ENCODE results near the gene STAT3.

STAT3 gene

DNA sequence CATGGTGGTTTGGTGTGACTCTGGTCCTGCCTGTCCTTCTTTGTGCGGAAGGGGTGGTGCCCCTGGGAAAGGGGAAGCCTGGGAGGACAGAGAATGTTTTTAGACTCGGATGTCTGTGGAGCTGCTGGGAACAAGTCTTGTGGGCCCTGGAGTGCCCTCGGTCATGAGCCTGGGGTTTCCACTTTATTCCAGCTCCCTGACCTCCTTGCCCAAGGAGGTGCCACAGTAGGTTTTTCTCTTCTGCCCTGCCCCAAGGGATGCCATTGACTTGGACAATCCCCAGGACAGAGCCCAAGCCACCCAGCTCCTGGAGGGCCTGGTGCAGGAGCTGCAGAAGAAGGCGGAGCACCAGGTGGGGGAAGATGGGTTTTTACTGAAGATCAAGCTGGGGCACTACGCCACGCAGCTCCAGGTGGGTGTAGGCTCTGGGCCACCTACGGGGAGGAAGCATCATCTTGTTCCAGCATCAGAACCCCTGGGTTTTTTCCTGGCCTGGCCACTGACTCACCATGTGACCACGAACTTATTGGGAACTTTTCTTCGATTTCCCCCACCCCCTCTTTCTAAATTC lies 98.5 kb downstream of the STAT3 start:
- DNase-seq = no peak

DNA sequence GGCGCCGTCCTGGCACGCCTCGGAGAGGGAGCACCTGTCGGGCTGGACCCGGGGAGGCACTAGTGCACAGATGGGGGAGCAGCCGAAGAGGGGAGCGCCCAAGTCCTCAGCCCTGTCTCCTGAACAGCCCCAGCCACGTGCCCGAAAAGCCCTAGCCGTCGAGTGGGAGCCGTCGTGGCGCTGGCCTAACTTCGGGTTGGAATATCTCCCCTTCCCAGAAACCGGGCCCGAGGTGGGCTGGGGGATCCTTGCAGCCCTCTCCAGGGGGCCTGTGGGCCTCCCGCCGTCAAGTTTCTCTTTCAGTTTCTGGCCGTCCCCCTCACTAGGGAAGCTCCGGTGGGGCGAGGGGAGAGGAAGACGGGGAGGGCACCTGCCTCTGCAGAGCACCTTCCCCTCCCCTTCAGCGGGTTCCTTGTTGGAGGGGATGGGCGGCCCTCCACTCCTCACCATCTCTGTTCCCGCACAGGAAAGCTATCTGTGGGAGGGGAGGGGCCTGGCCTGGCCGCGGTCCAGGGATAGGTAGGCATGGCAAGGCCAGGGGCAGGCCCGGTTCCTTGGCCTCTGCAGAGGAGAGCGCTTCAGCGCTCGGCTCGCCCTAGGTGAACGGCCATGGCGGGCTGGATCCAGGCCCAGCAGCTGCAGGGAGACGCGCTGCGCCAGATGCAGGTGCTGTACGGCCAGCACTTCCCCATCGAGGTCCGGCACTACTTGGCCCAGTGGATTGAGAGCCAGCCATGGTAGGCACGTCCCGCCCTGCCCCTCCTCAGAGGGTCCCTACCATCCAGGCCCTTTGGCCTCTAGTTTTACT lies 99.2 kb downstream of the STAT3 start:
- no peak for DNase-seq

DNA sequence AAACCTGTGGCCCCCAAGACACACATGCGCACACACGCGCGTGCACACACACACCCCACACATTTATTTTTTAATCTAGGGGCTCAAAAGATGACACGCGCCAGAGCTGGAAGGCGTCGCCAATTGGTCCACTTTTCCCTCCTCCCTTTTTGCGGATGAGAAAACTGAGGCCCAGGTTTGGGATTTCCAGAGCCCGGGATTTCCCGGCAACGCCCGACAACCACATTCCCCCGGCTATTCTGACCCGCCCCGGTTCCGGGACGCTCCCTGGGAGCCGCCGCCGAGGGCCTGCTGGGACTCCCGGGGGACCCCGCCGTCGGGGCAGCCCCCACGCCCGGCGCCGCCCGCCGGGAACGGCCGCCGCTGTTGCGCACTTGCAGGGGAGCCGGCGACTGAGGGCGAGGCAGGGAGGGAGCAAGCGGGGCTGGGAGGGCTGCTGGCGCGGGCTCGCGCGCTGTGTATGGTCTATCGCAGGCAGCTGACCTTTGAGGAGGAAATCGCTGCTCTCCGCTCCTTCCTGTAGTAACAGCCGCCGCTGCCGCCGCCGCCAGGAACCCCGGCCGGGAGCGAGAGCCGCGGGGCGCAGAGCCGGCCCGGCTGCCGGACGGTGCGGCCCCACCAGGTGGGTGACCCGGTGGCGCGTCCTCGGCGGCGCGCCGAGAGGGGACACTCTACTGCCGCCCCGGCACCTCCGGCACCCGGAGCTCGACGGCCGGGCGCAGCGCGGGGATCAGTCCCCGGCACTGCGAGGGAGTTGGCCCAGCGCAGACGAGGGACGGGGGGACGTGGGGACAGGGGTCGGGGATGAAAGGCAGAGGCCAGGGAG lies 100.1 kb downstream of the STAT3 start, which contains the start of gene STAT5A:
TSS of gene STAT5A (plus strand) at position 522 of the 826 bp plus-strand sequence. CDS start 914 bp downstream, outside the sequence.
- DNase-seq = no peak

DNA sequence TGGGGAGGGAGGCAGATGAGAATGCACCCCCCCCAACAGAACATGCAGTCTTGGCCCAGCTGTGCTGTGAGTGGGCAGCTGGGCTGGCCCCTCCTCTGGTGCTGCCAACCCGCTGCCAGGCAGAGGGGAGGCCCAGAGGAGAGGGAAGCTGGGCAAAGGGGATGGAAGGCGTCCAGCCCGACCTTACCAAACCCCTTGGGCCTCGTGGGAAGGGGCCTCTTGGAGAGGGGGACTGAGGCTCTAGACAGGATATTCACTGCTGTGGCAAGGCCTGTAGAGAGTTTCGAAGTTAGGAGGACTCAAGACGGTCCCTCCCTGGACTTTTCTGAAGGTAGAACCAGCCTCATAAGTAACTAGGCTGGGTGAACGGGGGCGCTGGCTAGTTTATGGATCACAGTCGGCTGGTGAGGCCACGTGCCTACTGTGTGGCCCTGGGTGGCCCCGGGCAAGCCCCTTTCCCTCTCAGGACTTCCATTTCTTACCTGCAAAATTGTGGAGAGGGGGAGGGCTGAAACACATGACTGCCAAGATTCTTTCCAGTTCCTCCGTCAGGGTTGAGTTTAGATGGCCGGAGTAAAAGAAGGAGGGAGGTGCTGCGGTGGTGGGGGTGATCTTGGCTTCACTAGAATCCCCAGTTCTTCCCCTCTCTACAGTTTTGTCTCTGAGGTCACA lies 100.8 kb downstream of the STAT3 start:
- DNase-seq = no peak

DNA sequence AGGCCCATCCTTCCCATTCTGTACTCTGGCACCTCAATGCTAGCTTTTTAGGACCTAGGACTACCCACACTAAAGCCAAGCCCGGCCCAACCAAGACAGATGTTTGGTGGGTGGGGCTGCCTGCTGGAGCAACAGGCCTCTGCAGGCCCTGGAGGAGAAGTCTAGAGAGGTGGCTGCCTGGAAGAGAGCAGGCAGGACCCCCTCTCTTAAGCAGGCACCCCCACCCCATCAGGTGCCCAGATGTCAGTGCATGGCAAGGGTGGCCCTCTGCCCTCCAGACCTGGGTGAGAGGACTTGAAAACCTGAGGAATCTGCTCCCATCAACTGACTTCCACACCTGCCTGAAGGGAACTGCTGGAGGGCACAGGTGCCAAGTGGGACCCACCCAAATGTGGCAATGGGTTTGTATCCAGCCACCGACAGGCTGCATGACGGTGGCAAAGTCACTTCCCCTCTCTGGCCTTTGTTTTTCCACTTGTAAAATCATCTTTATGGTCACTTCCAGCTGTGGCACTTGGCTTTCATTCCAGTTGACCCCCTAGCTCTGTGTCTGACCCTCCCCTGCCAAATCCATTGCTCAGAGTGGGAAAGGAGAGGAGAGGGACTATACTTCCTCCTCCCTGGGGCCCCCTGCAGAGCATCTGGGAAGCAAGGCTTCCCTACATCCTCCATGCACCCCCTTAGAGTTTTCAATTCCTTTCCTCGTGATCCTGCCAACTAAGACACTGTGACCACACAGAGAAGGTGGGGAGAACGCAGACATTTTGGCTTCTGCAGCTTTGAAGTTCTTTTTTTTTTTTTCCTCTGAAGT lies 101.6 kb downstream of the STAT3 start:
- no peak for DNase-seq

DNA sequence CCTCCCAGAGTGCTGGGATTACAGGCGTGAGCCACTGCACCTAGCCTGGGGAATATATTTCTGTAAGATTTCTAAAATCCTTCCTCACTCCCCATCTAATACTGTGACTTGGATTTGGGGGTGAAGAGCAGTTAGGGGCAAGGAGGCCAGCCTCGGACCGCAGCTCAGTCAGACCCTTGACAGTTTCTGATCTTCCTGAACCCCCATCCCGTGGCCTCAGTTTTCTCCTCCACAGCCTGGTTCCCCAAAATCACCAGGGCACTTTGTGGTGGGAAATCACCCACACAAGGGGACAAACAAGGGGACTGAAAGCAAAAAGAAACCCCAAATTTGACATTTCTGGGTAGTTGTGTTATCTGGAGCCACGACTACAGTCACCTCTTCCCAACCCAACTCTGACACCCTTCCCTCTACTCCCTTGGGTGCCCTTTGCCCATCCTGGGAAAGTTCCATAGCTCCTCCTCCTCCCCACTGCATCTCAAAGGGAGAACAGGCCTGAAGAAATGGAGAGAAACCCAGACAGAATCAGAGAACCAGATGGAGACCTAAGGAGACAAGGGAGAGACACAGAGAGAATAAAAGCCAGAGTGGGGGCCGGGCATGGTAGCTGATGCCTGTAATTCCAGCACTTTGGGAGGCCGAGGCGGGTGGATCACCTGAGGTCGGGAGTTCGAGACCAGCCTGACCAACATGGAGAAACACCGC lies 102.7 kb downstream of the STAT3 start:
- DNase-seq = no peak

DNA sequence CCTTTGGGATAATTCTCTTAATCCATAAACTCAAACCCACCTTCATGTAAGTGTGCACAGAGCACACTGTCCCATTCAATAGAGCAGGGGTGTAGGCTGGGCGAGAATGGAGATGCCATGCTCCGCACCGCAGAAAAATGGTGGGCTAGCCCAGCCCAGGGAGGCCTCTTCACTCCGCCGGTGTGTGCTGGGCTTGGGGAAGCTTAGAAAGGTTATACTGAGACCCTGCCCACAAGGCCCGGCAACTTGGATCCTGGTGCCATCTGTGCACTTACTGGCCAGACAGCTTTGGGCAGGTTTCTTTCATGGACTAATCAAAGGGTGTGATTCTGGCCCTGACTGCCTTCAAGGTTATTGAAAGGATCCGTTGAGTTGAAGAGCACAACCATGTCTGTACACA lies 103.7 kb downstream of the STAT3 start:
- DNase-seq = no peak

DNA sequence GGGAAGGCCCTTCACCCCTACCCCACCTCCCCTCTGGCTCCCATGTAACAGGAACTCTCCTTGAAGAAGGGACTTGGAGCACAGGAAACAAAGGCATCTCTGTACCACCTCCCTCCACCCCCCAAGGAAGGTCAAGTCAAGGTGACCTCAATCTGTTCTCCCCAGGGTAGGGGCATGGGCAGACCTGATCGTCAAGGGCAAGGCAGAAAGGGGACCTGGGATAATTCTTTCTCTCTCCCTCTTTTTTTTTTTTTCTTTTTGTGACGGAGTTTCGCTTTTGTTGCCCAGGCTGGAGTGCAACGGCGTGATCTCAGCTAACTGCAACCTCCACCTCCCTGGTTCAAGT lies 104.2 kb downstream of the STAT3 start:
- DNase-seq = no peak

DNA sequence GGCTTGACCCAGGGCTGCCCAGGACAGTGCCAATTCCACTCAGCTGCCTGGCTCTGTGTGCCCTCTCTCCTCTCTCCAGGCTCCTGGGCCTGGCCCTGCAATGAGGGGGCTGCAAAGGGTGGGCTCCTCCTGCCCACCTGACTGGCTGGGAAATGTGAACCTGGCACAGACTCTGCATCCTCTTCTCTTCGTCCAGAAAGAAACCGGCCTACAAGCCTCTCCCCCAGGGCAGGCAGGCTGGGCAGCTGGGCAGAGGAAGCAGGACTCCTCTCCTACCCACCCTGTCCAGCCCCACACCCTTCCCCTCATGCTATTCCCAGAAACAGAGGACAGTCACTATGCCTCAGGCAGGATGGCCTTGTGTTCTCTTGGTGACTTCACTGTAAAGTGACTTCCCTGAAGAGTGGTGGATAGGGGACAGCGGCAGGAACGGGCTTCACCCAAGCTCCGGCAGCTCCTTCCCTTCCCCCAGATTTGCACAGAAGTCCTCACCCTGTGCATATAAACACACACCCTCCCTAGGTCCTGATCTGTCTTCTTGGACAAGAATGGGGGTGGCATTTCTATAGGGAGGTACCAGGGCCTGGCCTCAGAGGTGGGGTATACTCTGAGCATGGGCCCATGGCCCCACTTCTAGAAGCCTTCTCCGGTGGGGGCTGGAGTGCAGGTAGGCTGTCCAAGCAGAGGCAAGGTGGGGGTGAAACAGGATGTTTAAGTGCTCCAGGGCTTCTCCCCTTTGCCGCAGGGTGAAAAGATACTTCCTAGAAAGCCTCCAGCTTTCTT lies 104.8 kb downstream of the STAT3 start:
- no peak for DNase-seq

DNA sequence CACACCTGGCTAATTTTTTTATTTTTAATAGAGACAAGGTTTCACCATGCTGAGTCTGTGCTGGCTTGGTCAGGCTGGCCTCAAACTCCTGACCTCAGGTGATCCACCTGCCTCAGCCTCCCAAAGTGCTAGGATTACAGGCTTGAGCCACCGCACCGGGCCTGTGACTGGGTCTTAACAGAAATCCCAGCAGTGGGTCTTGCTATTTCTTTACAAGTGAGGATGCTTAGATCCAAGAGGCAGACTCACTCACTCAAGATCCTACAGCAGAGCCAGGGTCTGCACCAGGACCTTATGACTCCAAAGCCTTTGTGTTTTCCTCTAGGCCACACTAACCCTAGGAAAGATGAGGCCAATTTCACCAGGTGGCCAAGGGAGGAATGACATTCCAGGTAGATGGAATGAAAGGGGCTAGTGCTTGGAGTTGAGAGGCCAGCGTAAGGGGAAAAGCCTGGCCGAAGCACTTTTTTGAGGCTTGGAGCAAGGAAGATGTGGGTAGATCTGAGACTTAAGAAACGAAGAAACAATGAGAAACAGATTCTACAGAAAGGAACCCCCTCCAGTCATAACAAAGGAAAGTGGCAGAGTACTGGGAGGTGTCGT lies 105.7 kb downstream of the STAT3 start:
- DNase-seq = no peak

DNA sequence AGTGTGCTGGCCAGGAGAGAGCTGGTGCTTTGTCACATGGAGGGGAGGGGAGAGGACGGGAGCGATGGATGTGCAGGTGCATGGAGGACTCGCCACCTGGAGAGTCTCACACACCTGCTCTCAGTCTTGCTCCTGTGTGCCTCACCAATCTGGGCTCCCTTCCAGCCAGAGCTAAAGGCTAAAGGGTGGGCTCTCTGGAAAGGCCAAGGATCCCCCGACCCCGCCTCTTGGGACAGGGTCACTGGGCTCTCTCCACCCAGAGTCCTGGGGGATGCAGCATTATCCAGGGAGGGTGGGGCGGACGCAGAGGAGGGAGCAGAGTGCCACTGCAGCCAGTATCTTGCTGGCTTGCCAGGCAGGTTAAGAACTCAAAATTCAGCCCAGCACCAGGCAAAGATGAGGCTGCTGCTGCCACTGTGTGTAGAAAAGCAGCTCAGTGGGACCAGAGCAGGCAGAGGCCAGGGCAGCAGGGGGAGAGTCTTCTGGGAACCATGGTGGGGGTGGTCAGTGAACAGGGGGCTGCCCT lies 106.6 kb downstream of the STAT3 start:
- DNase-seq = no peak

DNA sequence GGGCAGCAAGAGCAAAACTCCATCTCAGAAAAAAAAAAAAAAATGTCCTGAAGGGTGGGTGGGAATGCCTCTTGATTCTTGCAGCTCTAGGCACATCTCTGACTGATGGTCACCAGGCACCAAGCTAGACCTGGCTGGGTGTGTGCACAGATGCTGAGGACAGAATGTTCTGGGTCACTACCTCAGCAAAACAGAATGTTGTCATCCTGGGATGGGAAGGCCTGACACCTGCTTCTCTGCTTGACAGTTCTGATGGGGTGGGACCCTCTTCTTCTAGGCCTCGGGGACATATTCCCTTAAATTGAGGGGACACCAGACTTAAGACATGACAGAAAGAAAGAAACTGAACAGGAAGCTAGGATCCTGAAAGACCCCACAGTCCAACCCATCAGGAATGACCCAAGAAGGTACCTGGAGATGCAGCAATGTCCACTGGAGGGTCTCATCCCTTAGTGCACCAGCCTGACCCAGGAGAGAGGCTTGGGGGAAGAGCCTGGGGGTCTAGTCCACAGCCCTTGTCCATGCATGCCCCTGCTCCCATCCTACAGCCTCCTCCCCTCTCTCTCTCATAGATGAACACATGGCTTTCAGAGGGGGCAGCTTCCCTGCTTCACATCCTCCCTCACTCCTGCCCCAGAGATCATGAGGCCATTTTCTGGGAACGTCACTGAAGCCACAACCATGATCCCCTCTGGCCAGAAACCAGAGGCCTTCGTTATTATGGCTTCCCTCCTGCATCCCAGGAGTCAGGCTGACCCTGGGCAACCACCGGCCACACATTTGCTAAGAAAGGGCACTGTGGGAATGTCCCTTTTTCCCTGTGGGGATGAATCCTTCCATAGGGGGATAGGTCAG lies 108.2 kb downstream of the STAT3 start:
- no peak for DNase-seq

DNA sequence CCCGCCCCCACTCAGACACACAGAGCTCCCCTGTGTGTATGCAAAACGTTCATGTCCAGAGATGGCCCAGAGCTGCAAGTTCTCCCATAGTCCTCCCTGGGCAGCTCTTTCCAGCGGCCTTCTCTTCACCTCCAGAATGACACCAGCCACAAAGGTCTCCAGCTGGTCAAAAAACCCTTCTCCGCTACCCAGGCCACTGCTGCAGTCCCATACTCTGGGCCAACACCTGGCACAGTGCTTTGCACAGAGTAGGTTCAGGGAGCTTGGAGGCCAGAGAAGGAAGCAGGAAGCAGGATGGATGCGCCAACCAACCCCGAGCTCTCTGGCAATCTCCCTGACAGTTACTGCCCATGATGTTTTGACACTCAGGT lies 110.9 kb downstream of the STAT3 start:
- no peak for DNase-seq

DNA sequence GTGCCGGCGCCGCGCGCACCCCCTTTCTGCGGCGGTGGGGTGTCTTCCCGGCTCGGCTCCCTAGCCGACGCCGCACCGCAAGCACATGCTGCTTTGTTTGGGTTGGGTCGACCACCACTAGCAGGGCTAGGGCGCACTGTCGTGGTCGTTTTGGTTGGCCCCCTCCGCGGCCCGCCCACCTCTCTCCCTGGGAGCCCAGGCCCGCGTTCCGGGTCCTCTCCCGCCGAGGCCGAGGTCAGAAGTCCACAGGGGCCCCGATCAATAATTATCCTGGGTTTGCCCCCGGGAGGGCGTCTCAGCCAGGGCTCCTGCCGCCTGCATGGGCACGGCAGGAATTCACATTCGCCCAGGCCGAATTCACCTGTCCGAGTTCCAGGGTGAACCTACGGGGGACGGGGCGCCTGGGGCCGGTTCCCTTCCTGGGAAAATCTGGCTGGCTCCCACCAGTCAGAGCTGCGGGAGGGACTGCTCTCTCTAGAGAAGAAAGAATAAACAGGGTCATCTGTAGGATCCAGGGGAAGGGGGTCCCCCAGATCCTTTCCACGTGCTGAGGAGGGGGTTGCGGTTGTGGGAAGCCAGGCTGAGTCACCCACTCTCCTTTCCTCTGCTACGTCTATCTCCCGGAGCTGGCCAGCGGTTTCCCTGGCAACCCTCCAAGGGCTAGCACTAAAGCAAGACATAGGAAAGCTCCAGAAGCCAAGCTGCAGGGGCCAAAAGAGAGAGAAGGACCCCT lies 111.5 kb downstream of the STAT3 start:
- no peak for DNase-seq

DNA sequence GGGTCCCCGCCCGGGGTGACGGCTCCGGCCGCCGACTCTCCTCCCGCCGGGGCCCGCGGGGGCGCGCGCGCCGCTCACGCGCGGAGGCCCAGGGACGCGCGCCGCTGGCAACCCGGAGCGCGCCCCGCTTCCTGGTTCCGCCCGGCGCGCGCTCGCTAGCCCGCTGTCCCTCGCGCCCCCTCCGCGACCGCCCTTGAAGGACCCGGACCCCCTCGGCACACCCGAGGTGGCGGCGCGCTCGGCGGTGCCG lies 112.0 kb downstream of the STAT3 start, which contains the start of gene STAT5B:
TSS of gene STAT5B (minus strand) at position 33 of the 250 bp plus-strand sequence. CDS start 44,264 bp downstream, outside the sequence.
- no peak for DNase-seq

DNA sequence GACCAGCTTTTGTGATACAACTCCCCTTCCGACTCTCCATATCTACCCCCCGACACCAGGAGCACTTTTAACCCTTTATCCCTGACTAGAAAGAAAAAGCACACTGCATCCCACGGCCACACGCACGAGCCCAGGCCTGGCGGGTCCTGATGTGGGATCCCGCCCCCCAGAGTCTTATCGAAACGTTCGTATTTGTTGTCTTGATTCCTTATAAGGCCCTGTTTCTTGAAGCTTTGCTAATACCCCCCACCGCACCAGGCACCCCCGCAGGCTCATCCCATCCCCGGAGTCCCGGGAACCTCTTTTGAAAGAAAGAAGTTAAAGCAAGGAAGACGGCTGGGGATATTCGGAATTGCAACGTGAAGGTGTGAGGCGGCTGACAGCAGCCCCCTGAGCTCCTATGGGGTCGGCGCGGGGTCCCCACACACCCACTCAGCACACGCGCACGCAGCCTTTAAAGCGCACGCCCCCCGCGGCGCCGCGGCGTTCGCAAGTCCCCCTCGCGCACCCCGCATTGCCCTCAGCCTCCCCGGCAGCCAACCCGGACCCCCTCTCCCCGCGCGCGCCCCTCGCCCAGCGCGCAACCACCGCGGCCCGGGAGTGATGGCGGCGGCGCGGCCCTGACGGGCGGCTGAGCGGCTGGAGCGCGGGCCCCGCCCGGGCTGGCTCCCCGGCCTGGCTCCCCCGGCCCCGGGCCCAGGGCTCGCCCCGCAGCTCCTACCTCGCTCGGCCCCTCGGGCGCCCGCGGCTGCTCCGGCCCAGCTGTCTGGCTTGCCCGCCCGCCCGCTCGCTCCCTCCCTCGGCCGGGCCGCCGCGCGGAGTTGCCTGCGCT lies 112.5 kb downstream of the STAT3 start:
- no peak for DNase-seq

DNA sequence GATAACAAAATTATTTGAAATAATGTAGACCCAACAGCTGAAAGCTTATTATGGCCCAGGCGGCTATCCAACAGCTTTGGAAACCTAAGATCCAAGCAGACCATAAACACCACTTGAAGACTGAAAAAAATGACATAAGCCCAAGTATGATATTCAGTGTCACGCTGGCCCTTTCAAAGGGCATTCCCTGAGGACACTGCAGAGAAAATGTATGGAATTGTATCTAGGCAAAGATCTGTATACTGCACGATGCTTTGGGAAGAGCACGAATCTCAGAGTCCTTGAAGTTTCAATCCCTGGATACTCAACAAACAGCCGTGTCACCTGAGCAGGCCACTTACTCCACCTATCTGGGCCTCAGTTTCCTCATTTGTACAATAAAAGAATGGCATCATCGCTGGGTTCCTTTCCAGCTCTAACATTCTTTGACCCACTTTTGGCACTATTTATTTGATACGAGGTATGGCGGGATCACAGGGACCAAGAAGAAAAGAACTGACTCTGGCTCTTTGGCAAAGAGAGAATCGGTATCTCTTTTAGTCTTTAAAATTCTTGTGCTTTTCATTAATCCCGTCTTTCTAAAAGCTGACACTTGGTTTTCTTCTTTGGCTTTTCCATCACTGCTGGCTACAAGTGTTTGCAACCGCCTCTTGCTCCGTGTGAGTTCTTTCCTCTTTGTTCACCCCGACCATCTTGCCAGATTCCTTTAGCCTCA lies 113.3 kb downstream of the STAT3 start:
- no peak for DNase-seq
